WTC11 (cell line): Measurements from ENCODE around the gene CALU.

ENCODE experiments used
- CTCF ChIP-seq: fragments of 200-600 bp; IDR thresholded peaks from 2 replicates; pipeline ENCODE4 v1.8.0; 2022; ENCODE audit warnings: antibody characterized with exemption
- E2F4 ChIP-seq: sonication (generic); formaldehyde crosslinking; IDR thresholded peaks from 2 replicates; pipeline ENCODE4 v1.8.1; 2022; ENCODE audit warnings: low read depth, mild to moderate bottlenecking, moderate library complexity, missing genetic modification reagents, borderline replicate concordance
- ESRRA ChIP-seq: sonication (generic); formaldehyde crosslinking; IDR thresholded peaks from 2 replicates; pipeline ENCODE4 v1.8.1; 2022; ENCODE audit warnings: mild to moderate bottlenecking, missing genetic modification reagents, borderline replicate concordance
- IRF1 ChIP-seq: sonication (generic); formaldehyde crosslinking; IDR thresholded peaks from 2 replicates; pipeline ENCODE4 v1.8.0; 2023; ENCODE audit warnings: missing genetic modification reagents
- STAT6 ChIP-seq: sonication (generic); formaldehyde crosslinking; conservative IDR thresholded peaks from 2 replicates; pipeline ENCODE4 v1.8.1; 2023; ENCODE audit warnings: mild to moderate bottlenecking, low read depth, missing genetic modification reagents, moderate library complexity
- ZBTB43 ChIP-seq: sonication (generic); formaldehyde crosslinking; IDR thresholded peaks from 2 replicates; pipeline ENCODE4 v1.8.1; 2023; ENCODE audit warnings: mild to moderate bottlenecking, missing genetic modification reagents
- ZNF219 ChIP-seq: sonication (generic); formaldehyde crosslinking; IDR thresholded peaks from 2 replicates; pipeline ENCODE4 v1.8.0; 2023; ENCODE audit warnings: missing genetic modification reagents, mild to moderate bottlenecking, borderline replicate concordance

GRCh38 chr7:128810997-128811396, 71.8 kb downstream of the CALU start:
- TF ChIP-seq CTCF (no peak), IRF1 (CRISPR knock-in tag) (no peak), STAT6 (CRISPR knock-in tag) (no peak), ZNF219 (CRISPR knock-in tag) (no peak), E2F4 (no peak), ZBTB43 (no peak), ESRRA (CRISPR knock-in tag) (no peak)
